Glomerular visceral epithelial cell (primary cell): ENCODE measurements around the gene SLC23A2.
A peak's percentile ranks its signal among the peaks of the same experiment; 100 is the strongest.

Source experiments
- DNase-seq: peaks from one replicate; pipeline ENCODE4 v3.0.0-alpha.2; 2016; ENCODE audit errors: extremely low spot score

The SLC23A2 gene

DNA sequence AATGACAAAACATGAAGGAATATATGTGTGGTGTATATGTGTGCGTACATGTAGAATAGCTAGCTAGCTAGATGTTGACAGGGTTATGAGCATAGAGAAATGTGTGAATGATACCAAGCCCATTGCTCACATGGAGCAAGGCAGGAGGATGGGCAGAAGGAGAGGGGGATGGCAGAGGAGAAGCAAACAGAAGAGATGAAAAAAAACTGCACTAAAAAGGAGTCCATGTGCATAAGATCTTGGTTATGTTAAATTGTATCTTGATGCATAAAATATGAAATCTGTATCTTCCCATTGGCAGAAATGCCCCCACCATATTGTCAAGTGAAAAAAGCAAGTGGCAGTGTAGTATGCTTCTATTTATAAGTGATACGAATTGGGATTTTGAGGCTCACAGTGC lies 154.5 kb downstream of the SLC23A2 start:
- DNase-seq: no peak

DNA sequence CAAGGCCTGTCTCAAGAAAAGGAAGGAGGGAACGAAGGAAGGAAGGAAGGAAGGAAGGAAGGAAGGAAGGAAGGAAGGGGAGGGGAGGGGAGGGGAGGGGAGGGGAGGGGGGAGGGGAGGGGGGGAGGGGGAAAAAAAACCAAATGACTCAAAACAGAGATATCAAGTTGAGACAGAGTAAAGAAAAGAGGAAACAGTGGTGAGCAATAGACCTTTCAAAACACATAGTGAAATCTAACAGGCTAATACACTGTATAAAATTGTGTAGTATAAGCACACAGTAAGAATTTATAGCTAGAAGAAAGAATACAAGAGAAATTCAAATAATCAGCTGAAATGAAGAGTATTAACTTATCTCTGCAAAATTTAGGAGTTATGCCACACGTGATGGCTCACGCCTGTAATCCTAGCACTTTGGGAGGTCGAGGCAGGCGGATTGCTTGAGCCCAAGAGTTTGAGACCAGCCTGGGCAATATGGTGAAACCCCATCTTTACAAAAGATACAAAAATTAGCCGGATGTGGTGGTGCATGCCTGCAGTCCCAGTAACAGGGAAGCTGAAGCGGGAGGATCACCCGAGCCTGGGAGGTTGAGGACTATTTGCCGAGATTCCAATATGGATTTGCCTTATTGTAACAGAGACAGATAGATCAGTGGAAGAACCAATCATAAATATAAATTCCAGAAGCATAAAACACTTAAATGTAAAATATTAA lies 156.4 kb downstream of the SLC23A2 start:
- DNase-seq: no peak

DNA sequence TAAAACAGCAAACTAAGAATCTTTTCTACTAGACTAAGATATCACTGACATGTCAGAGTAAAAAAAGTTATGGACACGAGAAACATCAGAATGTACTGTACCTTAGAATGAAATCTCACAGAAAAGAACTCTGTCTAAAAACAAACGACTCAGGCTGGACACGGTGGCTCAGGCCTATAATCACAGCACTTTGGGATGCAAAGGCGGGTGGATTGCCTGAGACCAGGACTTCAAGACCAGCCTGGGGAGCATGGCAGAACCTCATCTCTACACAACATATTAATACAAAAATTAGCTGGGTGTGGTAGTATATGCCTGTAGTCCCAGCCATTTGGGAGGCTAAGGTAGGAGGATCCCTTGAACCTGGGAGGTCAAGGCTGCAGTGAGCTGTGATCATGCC lies 157.0 kb downstream of the SLC23A2 start:
- DNase-seq: no peak

DNA sequence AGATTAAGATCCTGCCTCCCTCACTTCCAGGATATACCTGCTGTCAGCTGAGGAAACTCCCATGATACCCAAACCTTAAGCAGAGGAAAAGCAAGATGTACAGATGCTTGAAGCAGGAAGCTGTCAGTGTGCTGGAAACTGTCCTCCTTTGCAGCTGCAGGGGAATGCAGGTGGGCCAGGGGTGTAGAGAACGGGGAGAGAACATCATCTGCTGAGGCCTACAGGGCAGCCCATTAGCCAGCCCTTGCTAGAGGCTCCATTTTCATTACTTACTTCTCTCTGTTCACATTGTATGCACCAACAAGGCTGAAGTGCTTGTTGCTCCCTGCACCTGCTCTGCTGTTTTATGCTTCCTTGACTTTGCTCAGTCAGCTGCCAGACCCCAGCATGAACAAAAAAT lies 160.5 kb downstream of the SLC23A2 start:
- DNase-seq: no peak

DNA sequence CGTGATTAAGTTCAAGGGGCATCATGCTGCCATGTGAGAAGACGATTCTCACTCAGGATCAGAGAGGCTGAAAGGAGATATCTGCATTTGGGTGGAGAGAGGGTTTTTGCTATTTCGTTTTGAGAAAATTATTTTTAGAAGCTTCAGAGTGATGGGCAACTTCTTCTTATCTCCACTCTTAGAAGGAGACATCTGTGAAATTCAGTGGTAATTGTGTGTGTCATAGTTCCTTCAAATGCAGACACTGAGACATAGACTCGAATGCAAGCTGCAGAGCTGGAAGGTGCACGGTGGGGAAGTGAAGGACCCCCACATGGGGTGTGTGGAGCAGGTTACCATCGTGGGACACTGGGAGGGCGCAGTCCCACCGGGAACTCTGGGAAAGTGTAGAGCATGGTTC lies 162.8 kb downstream of the SLC23A2 start:
- no peak for DNase-seq

DNA sequence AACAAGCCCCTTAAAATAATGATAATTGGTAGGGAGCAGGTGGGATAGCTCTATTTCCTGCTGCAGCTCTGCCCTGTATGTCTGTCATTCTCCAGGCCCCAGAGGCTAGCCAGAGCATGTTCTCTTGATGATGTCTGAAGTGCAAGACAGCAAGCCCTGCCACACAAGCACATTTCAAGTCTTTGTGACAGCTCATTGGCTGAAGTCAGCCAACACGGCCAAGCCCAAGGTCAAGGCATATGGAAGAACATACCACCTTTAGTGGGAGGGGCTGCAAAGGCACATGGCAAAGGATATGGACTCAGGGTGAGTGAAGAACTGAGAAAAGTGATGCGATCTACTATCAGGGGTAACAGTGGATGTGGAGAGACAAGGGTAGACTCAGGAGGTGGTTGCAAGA lies 163.6 kb downstream of the SLC23A2 start:
- DNase-seq: no peak

DNA sequence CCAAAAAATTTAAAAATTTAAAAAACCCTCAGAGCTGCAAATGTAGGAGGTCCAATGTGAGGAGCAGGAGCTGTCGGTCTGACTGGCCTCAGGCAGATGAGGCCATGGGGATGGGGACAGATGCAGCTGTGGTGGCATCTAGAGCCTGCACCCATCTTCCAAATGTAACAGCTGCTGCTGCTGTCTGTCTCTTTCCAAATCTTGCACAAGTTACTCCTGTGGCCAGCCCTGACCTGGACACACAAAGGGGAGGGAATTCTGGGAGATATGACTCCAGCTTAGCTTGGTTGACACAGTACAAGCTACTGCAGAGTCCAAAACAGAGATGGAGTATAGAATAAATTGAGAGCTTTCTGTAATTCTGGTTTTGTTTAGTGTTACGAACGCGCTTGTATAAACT lies 164.4 kb downstream of the SLC23A2 start:
- no peak for DNase-seq

DNA sequence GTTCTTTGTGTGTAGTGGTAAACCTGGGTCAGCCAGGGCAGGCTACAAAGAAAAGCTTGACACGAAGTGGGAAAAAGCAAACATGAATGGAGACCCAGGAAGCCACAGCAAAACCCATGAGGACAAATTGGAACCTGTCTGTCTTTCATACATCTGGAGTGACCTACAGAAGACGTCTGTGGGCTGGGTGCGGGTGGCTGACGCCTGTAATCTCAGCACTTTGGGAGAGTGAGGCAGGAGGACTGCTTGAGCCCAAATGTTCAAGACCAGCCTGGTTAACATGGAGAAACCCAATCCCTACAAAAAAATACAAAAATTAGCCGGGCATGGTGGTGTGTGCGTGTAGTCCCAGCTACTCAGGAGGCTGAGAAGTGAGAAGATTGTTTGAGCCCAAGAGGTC lies 164.8 kb downstream of the SLC23A2 start:
- DNase-seq: no peak

DNA sequence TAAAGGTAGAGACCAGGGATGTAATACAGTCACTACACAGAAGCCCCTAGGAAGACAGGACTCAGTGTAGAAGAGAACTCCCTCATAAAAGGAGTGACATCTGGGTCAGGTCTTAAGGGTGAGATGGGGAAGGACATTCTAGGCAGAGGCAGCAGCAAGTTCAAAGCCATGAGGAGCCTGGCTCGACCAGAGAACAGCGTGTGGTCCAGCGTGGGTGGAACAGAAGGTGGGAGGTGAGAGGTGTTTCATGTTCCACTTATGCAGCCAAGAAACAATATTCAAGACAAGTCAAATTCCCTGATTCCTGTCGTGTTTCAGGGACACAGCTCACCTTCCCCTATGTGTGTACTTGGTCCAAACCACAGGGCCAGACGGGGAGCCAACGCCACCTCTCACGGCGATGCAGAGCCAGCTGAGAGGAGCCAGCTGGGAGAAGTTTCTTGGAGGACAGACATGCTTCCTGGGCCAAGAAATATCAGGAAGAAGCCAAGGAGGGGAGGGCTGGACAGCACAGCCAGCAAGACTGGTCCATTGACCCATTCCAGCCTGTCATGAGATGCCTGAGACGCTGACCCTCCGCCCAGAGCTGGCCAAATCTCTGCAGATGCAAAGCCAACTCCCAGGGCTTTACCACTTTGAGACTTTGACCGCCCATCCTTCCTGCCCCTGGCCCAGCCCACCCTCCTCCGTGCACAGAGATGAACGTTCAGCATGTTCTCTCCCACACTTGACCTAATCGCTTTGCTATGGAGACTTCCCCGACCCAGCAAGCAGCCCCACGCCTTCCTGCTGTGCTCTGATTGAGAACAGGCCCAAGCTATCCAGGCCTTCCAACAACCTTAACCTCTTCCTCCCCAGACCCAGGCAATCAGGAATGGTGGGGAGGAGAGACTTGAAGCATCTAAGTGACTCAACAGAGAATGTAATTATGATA lies 165.8 kb downstream of the SLC23A2 start:
- DNase-seq: no peak

DNA sequence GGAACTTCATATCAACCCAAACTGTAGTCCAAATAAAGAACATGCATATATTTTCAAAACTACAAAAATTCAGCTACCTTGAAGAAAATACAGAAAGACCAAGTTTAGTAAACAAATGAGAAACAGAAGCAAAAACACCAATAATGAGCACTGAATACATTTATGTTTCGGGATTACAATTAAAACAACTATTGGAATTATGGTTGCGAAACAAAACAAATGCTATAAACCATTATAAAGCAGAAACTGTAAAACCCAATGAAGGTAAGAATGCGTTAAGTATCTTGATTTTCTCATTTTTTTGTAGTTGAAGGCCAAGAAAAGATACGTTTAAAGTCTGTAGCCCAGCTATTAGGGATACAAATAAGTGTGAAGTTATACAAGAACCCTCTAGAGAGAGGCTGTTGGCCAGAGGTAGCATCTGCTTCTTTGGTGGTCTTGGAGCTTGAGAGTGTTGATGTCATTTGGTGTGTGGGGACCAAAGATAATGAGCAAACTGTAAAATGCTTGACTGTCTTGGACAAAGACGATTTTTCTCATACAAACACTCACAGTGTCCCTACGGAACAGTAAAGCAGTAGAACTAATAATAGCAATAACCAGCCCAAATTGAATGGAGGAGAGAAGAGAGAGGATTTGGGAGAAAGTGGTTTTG lies 168.1 kb downstream of the SLC23A2 start:
- DNase-seq: no peak

DNA sequence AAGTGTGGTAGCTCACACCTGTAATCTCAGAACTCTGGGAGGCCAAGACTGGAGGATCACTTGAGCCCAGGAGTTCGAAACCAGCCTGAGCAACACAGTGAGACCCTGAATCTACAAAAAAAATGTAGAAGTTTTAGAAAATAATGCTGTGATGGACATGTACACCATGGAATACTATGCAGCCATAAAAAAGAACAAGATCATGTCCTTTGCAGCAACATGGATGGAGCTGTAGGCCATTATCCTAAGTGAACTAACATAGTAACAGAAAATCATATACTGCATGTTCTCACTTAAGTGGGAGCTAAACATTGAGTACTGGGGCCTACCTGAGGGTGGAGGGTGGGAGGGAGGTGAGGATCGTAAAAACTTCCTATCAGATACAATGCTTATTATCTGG lies 168.8 kb downstream of the SLC23A2 start:
- DNase-seq: no peak

DNA sequence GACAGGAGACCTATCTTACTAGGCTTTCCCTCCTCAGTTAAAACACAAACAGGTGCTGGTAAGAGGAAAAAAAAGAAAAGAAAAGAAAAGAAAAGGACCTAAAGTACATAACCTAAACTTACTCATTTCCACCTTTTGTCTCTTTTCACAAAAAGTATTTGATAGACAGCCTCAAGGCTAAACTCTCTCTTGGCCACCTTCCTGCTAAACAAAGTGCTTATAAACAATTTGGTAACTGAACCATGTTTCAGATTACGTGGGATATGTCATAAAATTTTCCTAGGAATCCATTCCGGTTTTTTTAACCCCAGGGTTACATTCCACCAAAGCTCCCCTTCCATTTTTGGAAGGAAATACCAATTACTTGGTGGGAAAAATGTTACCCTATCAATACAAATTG lies 170.6 kb downstream of the SLC23A2 start:
- DNase-seq: no peak

DNA sequence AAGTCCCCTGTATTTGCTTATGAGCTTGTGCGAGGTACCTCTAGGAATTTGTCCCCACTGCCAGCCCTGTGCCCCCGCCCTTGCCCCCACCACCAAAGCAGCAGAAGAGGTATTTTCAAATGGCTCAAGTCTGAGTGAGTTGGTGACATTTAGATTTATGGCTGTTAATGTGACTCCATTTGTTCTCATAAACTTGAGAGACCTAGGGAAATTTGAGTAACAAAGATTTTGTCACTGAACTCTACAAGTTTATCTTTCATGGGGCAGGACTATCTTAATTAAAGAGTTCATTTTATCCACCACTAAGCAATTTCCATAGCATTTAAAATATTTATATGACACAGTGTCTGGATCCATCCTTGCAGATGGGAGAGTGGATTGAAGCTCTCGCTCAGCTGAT lies 171.1 kb downstream of the SLC23A2 start:
- no peak for DNase-seq

DNA sequence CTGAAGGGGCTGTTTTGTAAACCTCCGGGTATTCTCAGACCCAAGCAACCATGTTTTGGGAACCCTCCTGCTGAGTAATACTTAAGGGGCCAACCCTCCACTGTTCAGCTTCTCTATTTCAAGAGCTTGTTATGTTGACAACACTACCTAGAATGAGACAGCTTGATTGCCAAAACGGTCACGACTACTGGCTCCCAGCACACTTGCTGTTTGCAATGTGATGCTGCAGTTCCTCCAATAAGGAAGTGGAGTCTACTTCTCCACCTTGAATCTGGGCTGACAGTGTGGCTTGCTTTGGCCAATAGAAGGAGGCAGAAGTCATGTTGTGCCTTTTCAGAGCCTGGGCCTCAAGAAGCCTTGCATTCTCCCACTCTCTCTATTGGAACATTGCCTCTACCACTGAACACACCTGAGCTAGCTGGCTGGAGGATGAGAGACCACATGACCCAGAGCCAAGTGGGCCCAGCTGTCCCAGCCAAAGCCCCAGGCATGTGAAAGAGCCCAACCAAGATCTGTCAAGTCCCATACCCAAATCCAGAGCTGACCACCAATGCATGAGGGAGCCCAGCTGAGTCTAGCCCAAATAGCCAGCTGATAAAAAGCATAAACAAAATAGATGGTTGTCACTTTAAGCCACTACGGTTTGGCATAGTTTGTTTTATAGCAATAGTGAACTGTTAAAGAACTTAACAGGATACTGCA lies 171.6 kb downstream of the SLC23A2 start:
- no peak for DNase-seq

DNA sequence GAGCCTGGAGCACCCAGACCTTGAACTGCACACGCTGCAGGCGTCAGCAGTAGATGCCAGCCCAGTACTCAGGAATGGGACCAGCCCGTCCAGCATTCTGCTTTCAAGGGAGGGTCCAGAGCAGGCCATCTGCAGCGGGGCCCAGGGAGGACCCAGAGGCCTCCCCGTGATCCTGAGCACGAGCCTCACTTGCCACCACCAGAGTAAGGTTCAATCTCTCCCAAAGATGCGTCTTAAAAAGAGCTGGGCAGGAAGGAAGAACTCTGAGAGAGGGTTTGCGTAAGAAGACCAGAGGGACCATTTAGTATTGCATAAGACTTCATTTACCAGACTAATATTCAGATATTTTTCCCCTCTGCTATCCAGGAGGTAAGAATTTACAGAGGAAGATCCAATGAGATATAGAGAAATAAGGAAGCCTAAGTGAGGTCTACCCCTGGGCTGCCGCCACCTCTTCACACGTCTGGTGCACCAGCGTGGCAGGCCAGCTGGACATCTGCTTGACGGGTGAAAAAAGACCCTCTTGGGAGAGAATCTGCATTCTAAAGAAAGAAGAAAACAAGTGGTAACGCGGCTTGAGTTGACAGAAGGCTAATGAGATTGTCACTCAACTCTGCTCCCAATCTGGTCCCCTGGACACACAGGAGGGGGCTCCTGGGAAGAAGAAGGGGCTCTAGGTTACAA lies 172.3 kb downstream of the SLC23A2 start:
- no peak for DNase-seq

DNA sequence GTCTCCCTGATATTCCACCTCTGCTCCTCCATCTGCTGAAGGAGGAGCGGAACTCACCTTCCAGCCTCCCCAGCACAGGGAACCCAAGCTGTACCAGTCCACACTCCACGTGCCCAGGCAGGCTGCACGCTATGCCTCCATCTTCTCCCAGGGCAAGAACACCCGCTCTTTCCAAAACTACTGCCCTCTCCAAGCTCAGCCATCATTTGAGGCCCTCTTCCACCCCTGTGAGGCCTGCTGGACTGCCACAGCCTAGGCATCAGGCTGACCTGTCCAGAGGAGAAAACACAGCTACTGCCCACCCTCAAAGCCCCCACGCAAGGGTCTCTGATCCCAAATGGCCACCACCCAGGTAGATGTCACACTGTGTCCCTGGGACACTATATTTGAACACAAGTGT lies 179.7 kb downstream of the SLC23A2 start:
- DNase-seq: no peak

DNA sequence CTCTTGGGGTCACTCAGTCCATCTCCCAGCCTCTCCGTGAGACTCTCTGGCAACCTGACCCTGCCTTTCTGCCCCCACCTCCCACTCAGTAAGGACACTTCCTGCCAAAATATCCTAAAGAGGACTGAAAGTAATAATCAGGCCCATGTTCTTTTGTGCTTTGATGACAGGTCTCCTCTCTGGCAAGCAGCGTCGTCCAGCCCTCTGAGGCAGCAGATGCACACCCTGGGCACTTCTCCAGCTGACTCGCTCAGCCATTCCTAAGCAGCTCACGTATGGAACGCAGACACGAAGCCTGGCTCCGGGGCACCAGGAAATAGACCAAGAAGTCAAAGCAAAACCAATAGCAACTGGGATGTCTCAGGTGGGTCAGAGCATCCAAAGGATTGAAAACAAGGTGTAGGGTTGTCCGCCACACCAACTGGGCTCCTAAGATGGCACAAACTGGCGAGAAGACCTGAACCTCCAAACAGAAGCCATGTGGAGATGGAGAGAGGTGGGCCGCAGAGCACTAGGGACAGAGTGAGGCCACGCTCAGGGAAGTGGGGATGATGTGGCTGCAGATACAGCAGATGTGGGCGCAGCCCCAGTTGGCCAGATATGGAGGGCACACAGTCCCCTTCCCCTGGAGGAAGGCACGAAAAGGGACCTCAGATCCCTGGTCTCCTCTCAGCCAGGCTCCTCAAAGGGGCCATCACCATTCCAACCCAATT lies 180.3 kb downstream of the SLC23A2 start:
- peak; percentile 76 for DNase-seq

DNA sequence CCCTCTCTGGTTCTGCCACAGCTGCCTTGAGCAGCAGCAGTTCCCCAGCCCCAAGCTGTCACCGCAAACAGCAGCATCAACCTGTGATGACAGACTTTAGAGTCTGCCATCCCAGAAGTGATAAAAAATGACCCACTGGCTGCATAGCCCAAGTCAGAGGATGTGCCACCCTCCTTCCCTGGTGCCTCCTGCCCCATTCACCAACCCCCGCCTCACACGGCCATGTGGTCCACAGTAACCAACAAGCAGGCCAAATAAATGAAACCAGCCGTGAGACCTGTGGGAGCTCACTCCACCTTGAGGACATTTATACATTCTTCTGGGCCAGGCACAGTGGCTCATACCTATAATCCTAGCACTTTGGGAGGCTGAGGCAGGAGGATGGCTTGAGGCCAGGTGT lies 181.4 kb downstream of the SLC23A2 start:
- no peak for DNase-seq

DNA sequence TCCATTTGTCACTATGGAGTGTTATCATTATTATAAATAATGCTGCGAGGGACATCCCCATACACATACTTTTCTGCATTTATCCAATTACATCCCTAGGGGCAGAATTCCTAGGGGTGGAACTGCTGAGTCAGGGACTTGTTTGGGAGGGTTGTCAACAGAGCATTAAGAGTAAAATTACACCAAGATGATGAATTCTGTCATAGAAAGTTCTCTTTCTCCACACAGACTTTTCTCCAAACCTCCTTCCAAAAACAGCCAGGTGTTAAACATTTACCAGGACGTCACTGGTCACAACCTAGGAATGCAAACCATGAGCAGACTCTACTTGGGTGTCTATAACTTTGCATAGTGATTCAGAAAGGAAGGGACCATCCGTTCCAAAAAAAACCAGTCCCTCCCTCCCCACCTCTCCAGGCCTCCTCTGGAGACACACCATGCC lies 184.1 kb downstream of the SLC23A2 start:
- peak; percentile 88 for DNase-seq

DNA sequence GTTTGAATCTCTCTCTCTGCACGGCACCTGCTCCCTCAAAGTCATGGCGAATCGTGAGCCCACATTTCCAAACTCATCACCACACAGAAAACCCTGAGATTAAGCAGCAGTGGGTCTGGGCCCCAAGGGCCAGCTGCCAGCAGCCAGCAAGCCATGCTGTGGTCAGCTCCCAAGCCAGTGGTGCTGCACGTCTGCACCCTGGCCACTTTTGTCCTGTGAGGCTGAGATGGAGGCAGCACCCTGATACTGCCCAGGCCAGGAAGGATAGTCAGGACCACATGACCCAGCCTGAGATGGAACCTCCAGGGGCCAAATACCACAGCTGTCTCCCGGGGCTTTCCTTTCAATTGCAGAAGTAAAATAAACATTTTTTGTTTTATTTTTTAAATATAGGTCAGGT lies 185.7 kb downstream of the SLC23A2 start:
- DNase-seq: no peak
